Small intestine (tissue), 7 donors: Measurements from ENCODE around the gene BCAP31. TPM values are rescaled to one million over a fixed set of nuclear protein-coding genes. Genes with fewer than 3 reads are reported as not detected.
"Not testable (repeated sequence)": the region's sequence is repeated elsewhere in the genome, so short reads cannot be mapped to it uniquely, and the experiment has no call there.

Experiments
- DNase-seq, 2 donors: peaks; one replicate each; pipeline versions ENCODE4 v3.0.0 to v3.0.0-alpha.2; 2013
- FAIRE-seq: peaks from 2 replicates; lab custom pipeline; 2012; peaks lifted over from hg19 to GRCh38; lab: Jason Lieb, UNC
- H3K27ac ChIP-seq, 3 donors: one replicate each; pipeline ENCODE4 v1.5.1; 2013; ENCODE audit warnings: low read length in 2 of 3, mild to moderate bottlenecking in 2 of 3, control low read depth in 1 of 3, inconsistent platforms in 1 of 3, low read depth in 1 of 3, moderate library complexity in 1 of 3
- H3K27me3 ChIP-seq, 3 donors: one replicate each; pipeline ENCODE4 v1.6.1; 2013; ENCODE audit warnings: low read length in 3 of 3, inconsistent platforms in 1 of 3; ENCODE audit not compliant: control insufficient read depth in 3 of 3, insufficient read depth in 3 of 3
- H3K36me3 ChIP-seq, 3 donors: one replicate each; pipeline ENCODE4 v1.6.1; 2013; ENCODE audit warnings: low read length in 3 of 3, inconsistent platforms in 1 of 3, low read depth in 1 of 3, mild to moderate bottlenecking in 1 of 3, moderate library complexity in 1 of 3; ENCODE audit not compliant: control insufficient read depth in 3 of 3, insufficient read depth in 2 of 3
- H3K4me1 ChIP-seq, 3 donors: one replicate each; pipeline ENCODE4 v1.6.1; 2013; ENCODE audit warnings: low read length in 2 of 3, inconsistent platforms in 1 of 3, low read depth in 1 of 3, mild to moderate bottlenecking in 1 of 3, moderate library complexity in 1 of 3; ENCODE audit not compliant: control insufficient read depth in 3 of 3, insufficient read depth in 2 of 3
- H3K4me3 ChIP-seq, 3 donors: one replicate each; pipeline ENCODE4 v1.5.1; 2013; ENCODE audit warnings: low read length in 3 of 3, control low read depth in 1 of 3, inconsistent platforms in 1 of 3, low read depth in 1 of 3, mild to moderate bottlenecking in 1 of 3, moderate library complexity in 1 of 3
- H3K9me3 ChIP-seq, 2 donors: one replicate each; pipeline ENCODE4 v1.6.1; 2013; ENCODE audit warnings: low read depth in 1 of 2, low read length in 1 of 2; ENCODE audit not compliant: control insufficient read depth in 2 of 2, insufficient read depth in 1 of 2
- WGBS, 3 donors: extraction: QIAGEN DNeasy Blood & Tissue Kit; methylation state at CpG; one replicate each; pipeline ENCODE4 v1.1.7; 2013; 5-methylcytosine and 5-hydroxymethylcytosine counted together
- polyA plus RNA-seq, 4 donors: library from polyadenylated mRNA; stranded (reverse) in 3 of 4; unstranded in 1 of 4; fragments of 200-250 nt in 3 of 4; fragments of 120-200 nt in 1 of 4; gene quantifications; one replicate each; pipeline versions ENCODE4 v1.2.1 to v1.2.3, GENCODE V29; 2013
- donor health status: healthy with polysubstance abuse.
- donor health status: control.
- donor health status: control.
- donor health status: Bipolar disorder and iron deficiency.
- donor health status: healthy.

The BCAP31 gene
- polyA plus RNA-seq, 4 donors: 68.4 to 243 (median 152) TPM

GRCh38 chrX:153746991-153747390 lies 22.8 kb upstream of the BCAP31 start:
- DNase-seq, H3K27me3 ChIP-seq, H3K9me3 ChIP-seq, FAIRE-seq, H3K4me1 ChIP-seq, H3K36me3 ChIP-seq, H3K4me3 ChIP-seq, H3K27ac ChIP-seq: not testable (repeated sequence)
- 57 to 75% (median 58%) methylated on average over 6 of the region's 6 CpGs for WGBS, 3 donors

DNA sequence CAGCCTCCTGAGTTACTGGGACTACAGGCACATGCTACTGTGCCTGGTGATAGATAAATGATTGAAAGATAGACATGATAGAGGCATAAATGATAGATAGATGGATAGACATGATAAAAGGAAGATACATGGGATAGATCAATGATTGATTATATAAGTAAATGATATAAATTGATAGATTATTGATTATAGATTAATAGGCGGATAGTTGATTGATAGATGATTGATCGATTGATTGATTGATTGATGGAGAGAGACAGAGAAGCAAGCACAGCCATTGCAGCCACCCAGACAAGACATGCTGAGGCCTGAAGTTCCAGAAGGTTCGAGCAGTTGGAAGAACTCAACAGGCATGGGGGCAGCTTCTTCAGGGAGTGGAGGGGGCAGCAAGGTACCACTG lies 22.2 kb upstream of the BCAP31 start:
- Histone ChIP-seq H3K4me1 (no peaks in the 10 kb centered on the region), H3K9me3 (no peaks in the 10 kb centered on the region), H3K27ac (no peak overlapping the region), H3K36me3 (peaks cover 0 to 3% (median 0%) of the 10 kb centered on the region in 3 donors), H3K4me3 (no peak overlapping the region), H3K27me3 (no peaks in the 10 kb centered on the region)
- DNase-seq (no peak), FAIRE-seq (no peak)
- WGBS, 3 donors: 85 to 92% (median 86%) methylated on average over 3 of the region's 3 CpGs

DNA sequence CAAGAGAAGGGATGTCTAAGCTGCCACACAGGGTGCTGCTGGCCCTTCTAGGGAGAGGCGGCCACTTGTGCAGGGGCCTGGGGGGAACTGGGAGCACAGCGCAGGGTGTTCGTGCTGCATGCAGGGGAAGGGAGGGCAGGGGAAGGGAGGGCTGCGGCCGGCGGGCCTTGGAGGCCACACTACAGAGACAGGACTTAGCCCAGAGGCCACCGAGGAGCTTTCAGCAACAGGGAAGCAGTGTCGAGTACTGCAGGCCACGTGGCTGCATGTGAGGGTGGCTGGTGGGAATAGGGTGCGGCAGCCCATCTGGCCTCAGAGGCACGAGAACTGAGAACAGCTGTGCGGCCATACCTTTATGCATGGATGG lies 20.9 kb upstream of the BCAP31 start:
- not testable (repeated sequence) for H3K27ac ChIP-seq, FAIRE-seq, H3K27me3 ChIP-seq, H3K4me1 ChIP-seq, H3K9me3 ChIP-seq, DNase-seq, H3K36me3 ChIP-seq, H3K4me3 ChIP-seq
- WGBS, 3 donors: 5 to 45% (median 32%) methylated on average over 4 to 12 of the region's 12 CpGs

GRCh38 chrX:153744210-153745066 lies 20.3 kb upstream of the BCAP31 start:
- Histone ChIP-seq H3K9me3 (no peaks in the 10 kb centered on the region), H3K4me3 (peak overlapping the region in 1 of 3 donors; percentile 37), H3K36me3 (peaks cover 0 to 12% (median 0%) of the 10 kb centered on the region in 3 donors), H3K27ac (peak overlapping the region in 2 of 3 donors; percentile 16 to 84), H3K27me3 (no peaks in the 10 kb centered on the region), H3K4me1 (peaks cover 0 to 12% (median 3%) of the 10 kb centered on the region in 3 donors)
- DNase-seq: peak in 1 of 2 donors; percentile 47
- FAIRE-seq: no peak
- 10 to 34% (median 15%) methylated on average over 23 to 38 of the region's 38 CpGs for WGBS, 3 donors

- 14 to 39% (median 32%) methylated on average over 5 to 33 of the region's 35 CpGs for WGBS, 3 donors
- Histone ChIP-seq H3K36me3 (peaks cover 0 to 16% (median 0%) of the 10 kb centered on the region in 3 donors), H3K27ac (peak overlapping the region; percentile 16 to 84 (median 46)), H3K4me3 (peak overlapping the region in 1 of 3 donors; percentile 37), H3K4me1 (peaks cover 0 to 12% (median 3%) of the 10 kb centered on the region in 3 donors)
- H3K9me3 ChIP-seq, H3K27me3 ChIP-seq, FAIRE-seq: not testable (repeated sequence)
- DNase-seq: peak; percentile 83 to 85
These were observed 19.5 kb upstream of the BCAP31 start for GRCh38 chrX:153743468-153744209.

DNA sequence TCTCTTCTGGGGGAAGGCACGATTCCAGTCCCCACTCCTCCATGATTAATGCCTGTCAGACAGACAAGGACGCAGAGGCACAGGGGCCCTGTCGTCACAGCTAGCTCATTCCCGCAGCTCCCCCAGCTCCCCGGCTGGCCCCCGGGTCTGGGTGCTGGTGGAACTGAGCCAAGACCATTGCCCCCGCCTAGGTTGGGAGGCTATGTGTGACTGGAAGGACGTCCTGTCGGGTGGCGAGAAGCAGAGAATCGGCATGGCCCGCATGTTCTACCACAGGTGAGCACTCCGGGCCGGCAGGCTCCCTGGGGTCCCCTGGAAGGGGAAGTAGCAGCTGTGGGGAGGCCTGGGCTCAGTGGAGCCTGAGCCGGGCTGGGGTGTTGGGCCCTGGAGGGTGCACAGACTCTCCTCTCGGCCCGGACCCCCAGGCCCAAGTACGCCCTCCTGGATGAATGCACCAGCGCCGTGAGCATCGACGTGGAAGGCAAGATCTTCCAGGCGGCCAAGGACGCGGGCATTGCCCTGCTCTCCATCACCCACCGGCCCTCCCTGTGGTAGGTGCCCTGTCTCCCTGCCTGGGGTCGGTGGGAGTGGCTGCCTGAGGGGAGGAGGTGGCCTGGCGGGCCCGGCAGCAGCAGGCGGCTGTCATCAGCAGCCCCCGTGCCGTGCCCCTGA lies 18.7 kb upstream of the BCAP31 start:
- H3K4me1 ChIP-seq: peaks cover 0 to 12% (median 3%) of the 10 kb centered on the region in 3 donors
- 59 to 71% (median 66%) methylated on average over 10 to 30 of the region's 32 CpGs for WGBS, 3 donors
- peaks cover 0 to 22% (median 0%) of the 10 kb centered on the region in 3 donors for H3K36me3 ChIP-seq
- H3K27me3 ChIP-seq, DNase-seq, FAIRE-seq, H3K9me3 ChIP-seq, H3K4me3 ChIP-seq: not testable (repeated sequence)
- peak overlapping the region in 2 of 3 donors; percentile 46 to 53 for H3K27ac ChIP-seq

GRCh38 chrX:153742111-153742510 lies 17.9 kb upstream of the BCAP31 start:
- not testable (repeated sequence) for DNase-seq, FAIRE-seq, H3K27me3 ChIP-seq, H3K4me3 ChIP-seq, H3K9me3 ChIP-seq, H3K27ac ChIP-seq
- WGBS, 3 donors: 96 to 98% (median 96%) methylated on average over 8 to 14 of the region's 14 CpGs
- Histone ChIP-seq H3K36me3 (peaks cover 0 to 29% (median 0%) of the 10 kb centered on the region in 3 donors), H3K4me1 (peaks cover 0 to 12% (median 3%) of the 10 kb centered on the region in 3 donors)

DNA sequence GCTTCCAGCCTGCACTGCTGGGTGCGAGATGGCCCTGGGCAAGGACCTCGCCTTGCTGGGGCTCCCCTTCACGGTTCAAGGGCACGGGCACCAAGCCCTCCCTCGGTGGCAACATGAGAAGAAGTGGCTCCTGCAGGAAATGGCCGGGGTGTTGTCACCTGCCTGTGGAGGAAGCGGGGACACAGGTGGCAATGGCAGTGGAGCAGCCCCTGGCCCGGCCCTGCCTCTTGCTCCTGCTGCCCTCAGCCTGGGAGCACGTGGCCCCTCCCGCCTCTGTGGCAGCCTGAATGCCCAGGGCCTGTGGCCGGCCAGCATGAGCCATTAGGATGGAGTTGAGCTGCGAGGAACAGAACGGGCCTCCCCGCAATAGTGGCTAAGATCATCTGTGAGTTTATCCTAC lies 17.3 kb upstream of the BCAP31 start:
- peaks cover 0 to 35% (median 0%) of the 10 kb centered on the region in 3 donors for H3K36me3 ChIP-seq
- H3K27ac ChIP-seq: no peak overlapping the region
- FAIRE-seq: no peak
- no peak overlapping the region for H3K4me3 ChIP-seq
- no peaks in the 10 kb centered on the region for H3K9me3 ChIP-seq
- WGBS, 3 donors: 71 to 82% (median 73%) methylated on average over 10 to 14 of the region's 14 CpGs
- DNase-seq: no peak
- no peaks in the 10 kb centered on the region for H3K27me3 ChIP-seq
- H3K4me1 ChIP-seq: peaks cover 0 to 12% (median 3%) of the 10 kb centered on the region in 3 donors
